IgD-negative memory B cell (primary cell): ENCODE data around the gene CPXM1. TPM values are rescaled to one million over a fixed set of nuclear protein-coding genes. Genes with fewer than 3 reads are reported as not detected.
A peak's percentile ranks its signal among the peaks of the same experiment; 100 is the strongest.

ENCODE experiments used
- H3K27ac Mint-ChIP-seq, 3 donors: one replicate each; pipeline ENCODE4 v1.8.0; 2020 to 2022; ENCODE audit warnings: mild to moderate bottlenecking in 3 of 3, mixed read lengths in 3 of 3, moderate library complexity in 1 of 3
- H3K27me3 Mint-ChIP-seq: one replicate; pipeline ENCODE4 v1.8.0; 2021; ENCODE audit warnings: mixed read lengths
- H3K36me3 Mint-ChIP-seq: one replicate; pipeline ENCODE4 v1.8.0; 2020; ENCODE audit warnings: mild to moderate bottlenecking, mixed read lengths
- H3K4me1 Mint-ChIP-seq, 3 donors: one replicate each; pipeline ENCODE4 v1.8.0; 2020 to 2022; ENCODE audit warnings: mixed read lengths in 3 of 3, mild to moderate bottlenecking in 1 of 3
- H3K4me3 Mint-ChIP-seq, 4 donors: one replicate each; pipeline ENCODE4 v1.8.0; 2020 to 2022; ENCODE audit warnings: mild to moderate bottlenecking in 4 of 4, mixed read lengths in 4 of 4, moderate library complexity in 3 of 4
- H3K9me3 Mint-ChIP-seq, 3 donors: one replicate each; pipeline ENCODE4 v1.8.0; 2020 to 2021; ENCODE audit warnings: mixed read lengths in 3 of 3, mild to moderate bottlenecking in 1 of 3
- polyA plus RNA-seq: library from polyadenylated mRNA; unstranded; fragments of 300-500 nt; fragmentation: Illumina TruSeq; gene quantifications from one replicate; pipeline ENCODE4 v1.2.3, GENCODE V29; 2021

CPXM1 gene
- polyA plus RNA-seq, result 1.1 TPM

DNA sequence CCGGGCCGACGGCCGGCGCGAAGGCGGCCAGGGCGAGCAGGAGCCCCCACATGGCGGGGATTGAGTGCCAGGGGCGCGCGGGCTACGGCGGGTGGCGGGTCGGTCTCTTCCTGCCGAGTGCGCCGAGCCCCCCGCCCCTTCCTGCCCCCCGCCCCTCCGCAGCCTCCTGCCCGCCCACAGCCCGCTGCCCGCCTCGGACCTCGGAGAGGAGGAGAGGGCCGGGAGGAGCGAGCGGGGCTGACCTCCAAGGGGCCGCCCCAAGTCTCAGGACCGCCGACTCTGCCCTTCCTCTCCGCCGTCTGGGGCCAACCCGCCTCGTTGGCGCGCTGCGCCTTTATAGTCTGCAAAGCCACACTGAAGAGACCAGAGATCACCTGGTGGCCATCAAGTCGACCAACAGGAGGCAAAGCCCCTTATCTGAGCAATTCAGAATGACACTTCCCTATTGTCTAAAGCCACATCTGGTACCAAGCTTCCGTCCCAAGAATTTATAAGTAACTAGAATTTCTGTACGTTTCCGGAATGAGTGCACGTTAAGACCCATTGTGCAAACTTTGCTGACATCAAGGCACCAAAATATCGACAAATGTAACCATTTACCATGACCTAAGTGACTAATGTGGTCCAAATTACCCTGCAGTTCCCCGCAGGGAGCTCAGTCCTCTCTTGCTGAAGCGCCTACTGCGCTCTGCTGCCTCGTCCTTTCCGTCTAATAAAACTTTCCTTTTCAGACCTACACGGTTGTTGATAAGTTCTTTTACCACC is at the start of gene CPXM1:
Gene CPXM1 (minus strand): TSS at position 107 of the 765 bp plus-strand sequence. CDS start 55 bp downstream, at position 52.
- peaks cover 48% of the 10 kb centered on the region for H3K27me3 Mint-ChIP-seq

DNA sequence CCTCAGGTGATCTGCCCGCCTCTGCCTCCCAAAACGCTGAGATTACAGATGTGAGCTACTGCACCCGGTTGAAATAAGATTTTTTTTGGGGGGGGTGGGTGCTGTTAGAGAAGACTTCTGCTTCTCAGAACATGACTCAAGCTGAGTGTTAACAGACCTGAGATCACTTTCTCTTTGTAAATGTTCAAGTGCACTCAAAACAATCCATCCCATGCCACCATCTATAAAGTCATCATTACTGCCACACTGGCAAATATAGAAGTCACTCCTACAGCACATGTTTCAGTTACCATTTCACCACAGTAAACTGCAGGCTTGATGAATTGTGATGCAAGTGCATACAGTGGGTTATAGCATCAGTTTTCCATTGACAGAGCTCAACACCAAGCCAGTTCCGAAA is 49.1 kb upstream of the CPXM1 start:
- Mint-ChIP-seq H3K36me3 (peaks cover 4% of the 10 kb centered on the region), H3K4me3 (no peak overlapping the region), H3K9me3 (no peaks in the 10 kb centered on the region), H3K27ac (no peak overlapping the region), H3K4me1 (peaks cover 0 to 19% (median 2%) of the 10 kb centered on the region in 3 donors), H3K27me3 (no peaks in the 10 kb centered on the region)

More for the DNA sequence above, at the start of gene CPXM1:
- Mint-ChIP-seq H3K4me1 (peaks cover 12 to 20% (median 18%) of the 10 kb centered on the region in 3 donors), H3K36me3 (no peaks in the 10 kb centered on the region), H3K27ac (no peak within 1 kb of the TSS), H3K9me3 (no peaks in the 10 kb centered on the region), H3K4me3 (peak within 1 kb of the TSS; percentile 77 to 91 (median 86))

DNA sequence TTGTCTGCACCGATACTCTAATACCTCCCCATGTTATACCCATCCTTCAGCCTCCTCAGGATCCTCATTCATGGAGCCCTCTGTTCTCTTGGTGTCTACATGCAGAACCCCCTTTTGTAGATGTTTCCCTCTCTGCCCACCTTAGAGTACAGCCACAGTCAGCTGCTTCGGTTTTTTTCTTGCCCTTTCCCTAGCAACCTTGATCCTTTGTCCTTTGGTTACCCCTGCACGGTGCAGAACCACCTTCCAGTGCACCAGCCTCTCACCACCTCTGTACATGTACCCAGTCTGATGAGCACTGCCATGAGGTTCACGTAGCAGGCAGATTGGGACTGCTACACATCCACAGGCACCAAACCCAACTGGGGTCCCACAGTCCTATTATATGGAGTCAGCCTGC is 47.4 kb upstream of the CPXM1 start:
- Mint-ChIP-seq H3K36me3 (peaks cover 6% of the 10 kb centered on the region), H3K27ac (peak overlapping the region in 1 of 3 donors; percentile 46), H3K4me3 (peak overlapping the region in 1 of 4 donors; percentile 63), H3K9me3 (no peaks in the 10 kb centered on the region), H3K4me1 (peaks cover 0 to 18% (median 2%) of the 10 kb centered on the region in 3 donors), H3K27me3 (no peaks in the 10 kb centered on the region)

DNA sequence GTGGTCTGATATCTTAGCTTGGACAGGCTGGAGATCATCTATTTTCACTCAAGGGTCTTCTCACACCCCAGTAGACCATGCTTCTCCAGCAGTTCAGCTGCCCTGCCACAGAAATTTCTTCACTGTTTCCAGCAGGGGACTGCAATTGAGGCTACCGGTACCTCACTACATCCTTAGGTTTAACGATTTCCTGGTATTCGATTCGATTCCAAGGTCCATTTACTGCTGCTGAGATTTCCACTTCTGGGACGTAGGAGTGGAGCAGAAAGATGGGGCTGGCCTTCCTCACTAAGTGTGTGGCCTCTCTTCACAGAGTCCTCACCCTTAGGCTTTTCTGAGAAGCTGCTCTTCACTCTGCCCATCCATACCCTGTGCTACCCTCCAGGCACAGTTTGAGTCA is 46.3 kb upstream of the CPXM1 start:
- H3K4me3 Mint-ChIP-seq, result no peak overlapping the region
- H3K36me3 Mint-ChIP-seq, result peaks cover 6% of the 10 kb centered on the region
- no peaks in the 10 kb centered on the region for H3K9me3 Mint-ChIP-seq
- H3K4me1 Mint-ChIP-seq, result peaks cover 0 to 9% (median 0%) of the 10 kb centered on the region in 3 donors
- no peaks in the 10 kb centered on the region for H3K27me3 Mint-ChIP-seq
- no peak overlapping the region for H3K27ac Mint-ChIP-seq

DNA sequence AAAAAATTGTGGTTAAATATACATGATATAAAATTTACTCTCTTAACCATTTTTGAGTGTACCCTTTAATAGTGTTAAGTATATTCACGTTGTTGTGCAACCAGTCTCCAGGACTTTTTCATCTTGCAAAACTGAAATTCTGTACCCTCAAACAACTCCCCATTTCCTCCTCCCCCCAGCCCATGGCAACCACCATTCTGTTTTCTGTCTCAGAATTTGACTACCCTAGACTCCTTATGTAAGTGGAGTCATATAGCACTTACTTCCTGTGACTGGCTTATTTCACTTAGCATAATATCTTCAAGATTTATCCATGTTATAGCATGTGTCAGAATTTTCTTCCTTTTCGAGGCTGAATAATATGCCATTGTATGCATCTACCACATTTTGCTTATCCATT is 45.2 kb upstream of the CPXM1 start:
- H3K36me3 Mint-ChIP-seq, result peaks cover 6% of the 10 kb centered on the region
- peaks cover 0 to 13% (median 5%) of the 10 kb centered on the region in 3 donors for H3K4me1 Mint-ChIP-seq
- no peaks in the 10 kb centered on the region for H3K27me3 Mint-ChIP-seq
- H3K27ac Mint-ChIP-seq, result no peak overlapping the region
- H3K4me3 Mint-ChIP-seq, result peak overlapping the region in 1 of 4 donors; percentile 27
- H3K9me3 Mint-ChIP-seq, result no peaks in the 10 kb centered on the region

DNA sequence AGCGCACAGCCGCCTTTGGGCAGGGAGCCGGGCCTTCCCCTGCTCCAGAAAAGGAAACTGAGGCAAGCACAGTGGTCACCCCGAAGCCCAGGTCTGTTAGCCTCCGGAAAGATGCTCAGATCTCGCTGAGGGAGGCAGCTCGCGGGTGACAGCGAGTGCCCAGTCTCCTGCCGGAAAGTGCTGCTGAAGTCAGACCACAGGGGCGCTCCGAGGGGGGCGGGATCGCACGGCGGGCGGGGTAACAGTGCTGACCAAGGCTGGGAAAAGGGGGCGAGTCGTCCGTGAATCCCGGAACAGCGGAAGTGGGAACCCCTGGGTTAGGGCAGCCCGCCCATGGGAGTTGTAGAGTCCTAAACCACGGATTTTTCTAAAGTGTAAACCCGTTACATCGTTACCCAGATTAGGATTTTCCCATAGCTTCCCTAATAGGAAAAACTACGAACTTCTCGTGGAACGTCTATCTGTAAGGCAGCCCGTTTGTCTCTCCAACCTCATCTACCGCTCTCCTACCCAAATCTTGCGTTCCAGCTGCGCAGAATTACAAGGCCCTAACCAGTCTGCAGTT is 40.6 kb upstream of the CPXM1 start:
- H3K4me3 Mint-ChIP-seq, result peak overlapping the region; percentile 85 to 98 (median 94)
- peaks cover 6 to 27% (median 10%) of the 10 kb centered on the region in 3 donors for H3K4me1 Mint-ChIP-seq
- H3K9me3 Mint-ChIP-seq, result no peaks in the 10 kb centered on the region
- peak overlapping the region in 2 of 3 donors; percentile 83 to 87 for H3K27ac Mint-ChIP-seq
- peaks cover 2% of the 10 kb centered on the region for H3K36me3 Mint-ChIP-seq
- no peaks in the 10 kb centered on the region for H3K27me3 Mint-ChIP-seq

DNA sequence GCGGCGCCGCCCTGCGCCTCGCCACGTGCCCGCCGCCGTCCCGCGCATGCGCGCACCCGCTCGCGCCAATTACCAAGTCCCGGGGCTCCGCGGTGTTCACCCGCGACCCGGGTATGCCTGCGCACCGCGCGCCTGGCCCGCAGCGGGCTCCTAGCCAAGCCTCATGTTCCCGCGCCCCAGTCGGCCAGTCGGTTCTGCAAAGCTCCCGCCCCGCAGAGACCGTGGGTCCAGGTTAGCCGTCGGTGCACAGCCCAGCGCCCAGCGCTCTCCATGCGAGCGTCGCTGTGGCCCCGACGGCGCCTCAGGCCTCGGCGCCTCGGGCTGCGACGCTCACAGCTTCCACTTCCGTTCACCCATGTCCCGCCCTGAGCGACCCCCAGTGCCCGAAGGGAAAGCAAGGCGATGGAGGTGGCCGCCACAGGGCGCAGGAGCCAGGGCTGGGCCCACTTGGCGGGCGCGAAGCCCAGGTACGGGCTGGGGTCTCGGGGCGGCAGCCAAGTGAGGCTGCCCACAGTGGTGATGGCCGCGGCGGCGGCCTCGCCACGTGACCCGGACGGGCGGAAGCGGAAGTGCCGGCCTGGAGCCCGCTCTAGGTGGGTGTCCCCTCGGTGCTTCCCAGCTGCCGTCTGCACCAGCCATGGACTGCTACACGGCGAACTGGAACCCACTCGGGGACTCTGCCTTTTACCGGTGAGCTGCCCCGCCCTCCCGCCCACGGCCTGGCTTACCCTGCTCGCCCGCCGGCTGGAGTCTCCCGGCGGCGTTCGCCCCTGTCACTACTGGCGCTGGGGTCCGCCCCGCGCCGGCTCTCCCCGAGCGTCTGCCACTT is 39.9 kb upstream of the CPXM1 start, which contains the start of the genes PCED1A and VPS16:
Gene PCED1A (minus strand): TSS at position 518 of the 829 bp plus-strand sequence. CDS start 743 bp downstream, outside the sequence.
Gene VPS16 (plus strand): TSS at position 608 of the 829 bp plus-strand sequence. CDS start 30 bp downstream, at position 638.
- Mint-ChIP-seq H3K4me3 (peak within 1 kb of the TSS; percentile 85 to 98 (median 94)), H3K9me3 (no peaks in the 10 kb centered on the region), H3K27me3 (no peaks in the 10 kb centered on the region), H3K36me3 (peaks cover 2% of the 10 kb centered on the region), H3K27ac (peak within 1 kb of the TSS in 2 of 3 donors; percentile 87 to 88), H3K4me1 (peaks cover 6 to 27% (median 10%) of the 10 kb centered on the region in 3 donors)

DNA sequence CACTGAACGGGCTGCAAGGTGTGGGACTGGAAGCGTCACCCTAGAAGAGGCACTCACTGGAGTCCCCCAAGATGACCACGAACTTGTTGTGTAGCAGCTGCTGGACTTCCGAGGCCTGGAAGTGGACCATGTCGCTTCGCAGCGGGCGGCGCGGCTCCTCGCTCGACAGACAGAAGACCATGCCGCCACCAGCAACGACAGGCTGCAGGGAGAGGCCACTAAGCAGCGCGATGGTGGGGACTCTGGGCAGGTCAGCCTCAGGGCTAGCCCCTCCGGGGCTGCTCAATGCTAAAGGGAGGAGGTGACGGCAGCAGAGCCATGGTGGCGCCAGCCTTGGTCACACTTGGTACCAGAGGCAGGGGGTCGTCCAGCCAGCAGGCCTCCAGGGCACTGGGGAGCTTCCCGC is 39.3 kb upstream of the CPXM1 start:
- Mint-ChIP-seq H3K27ac (peak overlapping the region in 1 of 3 donors; percentile 88), H3K4me1 (peaks cover 6 to 22% (median 10%) of the 10 kb centered on the region in 3 donors)

DNA sequence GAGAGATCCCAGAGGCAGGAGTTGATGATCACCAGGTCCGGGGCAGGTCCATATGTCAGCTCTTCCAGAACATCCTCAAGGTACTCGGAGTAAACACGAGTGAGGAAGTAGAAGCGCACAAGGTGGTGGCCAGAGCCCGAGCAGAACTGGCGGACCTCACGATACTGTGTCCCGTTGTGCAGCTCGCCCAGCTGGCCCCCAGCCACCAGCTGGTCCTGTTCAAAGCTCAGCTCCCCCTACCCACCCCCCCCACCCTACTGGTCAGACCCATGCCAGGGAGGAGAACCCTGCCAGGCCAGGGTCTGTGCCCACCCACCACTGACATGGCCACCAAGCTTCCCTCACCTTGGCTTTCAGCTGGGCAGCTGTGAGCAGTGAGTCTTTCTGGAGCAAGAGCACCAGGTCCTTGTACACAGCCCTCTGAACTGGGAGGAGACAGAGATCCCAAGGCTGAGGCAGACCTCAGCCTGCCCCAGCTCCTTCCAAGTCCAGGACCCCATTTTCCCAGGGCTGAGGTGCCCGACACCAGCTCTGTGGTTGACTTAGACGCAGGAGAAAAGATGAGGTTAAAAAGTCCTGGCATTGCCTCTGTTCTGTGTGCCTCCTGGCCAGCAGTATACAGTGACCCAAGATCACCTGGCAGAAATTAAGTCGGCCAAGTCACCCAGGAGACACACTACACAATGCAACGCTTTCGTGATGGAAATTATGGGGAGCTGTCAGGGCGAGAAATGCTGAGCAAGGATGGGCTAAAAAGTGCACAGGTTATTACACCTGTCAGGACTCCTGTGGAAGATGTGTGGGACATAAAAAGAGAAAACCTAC is 38.6 kb upstream of the CPXM1 start:
- Mint-ChIP-seq H3K27me3 (no peaks in the 10 kb centered on the region), H3K9me3 (no peaks in the 10 kb centered on the region), H3K36me3 (no peaks in the 10 kb centered on the region), H3K4me3 (peak overlapping the region; percentile 85 to 98 (median 88)), H3K4me1 (peaks cover 6 to 18% (median 10%) of the 10 kb centered on the region in 3 donors), H3K27ac (peak overlapping the region in 2 of 3 donors; percentile 74 to 88)

More for the DNA sequence above, 39.3 kb upstream of the CPXM1 start:
- Mint-ChIP-seq H3K27me3 (no peaks in the 10 kb centered on the region), H3K36me3 (peaks cover 2% of the 10 kb centered on the region), H3K9me3 (no peaks in the 10 kb centered on the region), H3K4me3 (peak overlapping the region; percentile 85 to 98 (median 88))

DNA sequence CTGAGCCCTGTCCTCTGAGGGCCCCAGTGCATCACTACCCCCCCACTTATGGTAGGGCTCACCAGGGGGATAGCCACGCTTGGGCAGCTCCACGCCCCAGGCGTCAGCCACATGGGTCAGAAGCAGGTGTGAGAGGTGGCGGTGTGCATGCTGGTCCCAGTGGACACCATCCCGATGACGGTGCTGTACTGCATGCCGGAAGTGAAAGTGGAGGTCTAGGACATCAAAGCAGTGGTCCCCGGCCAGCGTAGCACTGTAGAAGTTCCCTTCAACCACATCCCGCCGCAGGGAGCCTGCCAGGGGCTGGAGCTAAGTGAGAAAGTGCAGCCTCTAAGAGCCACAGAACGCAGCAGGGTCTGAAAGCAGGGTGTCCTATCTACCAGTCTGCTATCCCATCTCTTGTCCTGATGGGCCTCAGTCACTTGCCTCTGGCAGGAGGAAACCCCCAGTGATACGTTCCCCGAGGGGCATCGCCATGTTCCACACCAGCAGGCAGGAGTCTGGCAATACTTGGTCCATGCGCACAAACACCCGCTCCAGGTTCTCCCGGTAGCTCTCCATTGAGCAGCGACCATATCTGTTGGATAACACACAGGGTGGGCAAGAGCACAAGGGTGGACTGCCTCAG is 37.9 kb upstream of the CPXM1 start:
- Mint-ChIP-seq H3K4me1 (peaks cover 6 to 18% (median 10%) of the 10 kb centered on the region in 3 donors), H3K9me3 (no peaks in the 10 kb centered on the region), H3K36me3 (no peaks in the 10 kb centered on the region), H3K27me3 (no peaks in the 10 kb centered on the region), H3K27ac (peak overlapping the region in 2 of 3 donors; percentile 74 to 75), H3K4me3 (peak overlapping the region; percentile 27 to 79 (median 62))

DNA sequence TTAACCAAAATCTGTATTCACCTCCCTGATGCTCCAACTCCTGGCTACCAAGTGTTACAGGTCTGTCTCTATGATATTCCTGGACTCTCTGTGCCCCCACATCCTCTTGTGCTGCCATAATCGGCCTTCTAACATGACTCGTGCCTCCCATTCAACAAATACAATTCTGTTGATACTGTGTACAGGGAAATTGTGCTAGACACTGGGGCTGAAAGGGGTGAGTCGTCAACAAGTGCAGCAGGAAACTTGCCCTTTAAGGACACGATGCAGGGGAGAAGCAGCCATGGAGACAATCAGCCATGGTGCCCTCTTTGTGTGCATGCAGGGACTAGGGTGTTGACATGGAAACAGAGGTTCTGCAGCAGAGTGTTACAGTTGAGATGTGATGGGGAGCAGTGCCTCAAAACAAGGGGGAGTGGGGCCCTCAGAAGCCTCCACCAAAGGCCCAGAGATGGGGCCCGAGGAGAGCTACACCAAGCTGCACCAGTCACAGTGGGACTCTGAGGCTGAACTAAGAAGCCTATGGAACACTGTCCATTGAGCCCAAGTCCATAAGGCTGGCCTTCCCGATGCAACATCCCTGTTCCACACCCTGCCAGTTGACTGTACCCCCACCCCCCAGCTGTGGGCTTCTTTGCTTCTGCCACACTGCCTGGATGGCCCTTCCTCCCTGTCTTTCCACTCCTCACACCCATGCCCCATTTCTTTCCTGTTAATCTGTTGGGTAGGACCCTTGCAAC is 37.0 kb upstream of the CPXM1 start:
- no peaks in the 10 kb centered on the region for H3K9me3 Mint-ChIP-seq
- peak overlapping the region in 2 of 4 donors; percentile 39 to 79 for H3K4me3 Mint-ChIP-seq
- H3K27me3 Mint-ChIP-seq, result no peaks in the 10 kb centered on the region
- no peaks in the 10 kb centered on the region for H3K36me3 Mint-ChIP-seq
- H3K4me1 Mint-ChIP-seq, result peaks cover 6 to 18% (median 10%) of the 10 kb centered on the region in 3 donors
- H3K27ac Mint-ChIP-seq, result peak overlapping the region in 2 of 3 donors; percentile 64 to 75

DNA sequence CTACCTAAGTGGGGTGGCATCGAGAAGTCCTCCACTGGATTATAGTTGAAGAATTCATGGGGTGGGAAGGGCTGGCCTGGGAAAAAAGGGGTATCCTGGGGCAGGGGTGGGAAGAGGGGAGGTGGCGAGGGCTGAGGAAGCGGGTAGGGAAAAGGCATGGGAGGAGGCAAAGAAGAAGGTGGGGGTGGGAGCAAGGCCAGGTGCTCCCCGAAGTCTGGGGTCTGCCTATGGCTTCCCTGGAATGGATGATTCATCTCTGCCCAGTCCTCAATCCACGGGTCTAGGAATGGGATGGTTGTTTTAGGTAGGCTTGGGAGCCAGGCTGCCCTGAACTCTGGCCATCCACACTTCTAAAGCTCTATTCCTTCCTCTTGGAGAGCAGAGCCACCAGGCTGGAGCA is 35.6 kb upstream of the CPXM1 start:
- no peaks in the 10 kb centered on the region for H3K9me3 Mint-ChIP-seq
- no peaks in the 10 kb centered on the region for H3K27me3 Mint-ChIP-seq
- peaks cover 6 to 15% (median 6%) of the 10 kb centered on the region in 3 donors for H3K4me1 Mint-ChIP-seq
- no peaks in the 10 kb centered on the region for H3K36me3 Mint-ChIP-seq
- H3K4me3 Mint-ChIP-seq, result peak overlapping the region in 1 of 4 donors; percentile 30
- H3K27ac Mint-ChIP-seq, result peak overlapping the region in 1 of 3 donors; percentile 28

DNA sequence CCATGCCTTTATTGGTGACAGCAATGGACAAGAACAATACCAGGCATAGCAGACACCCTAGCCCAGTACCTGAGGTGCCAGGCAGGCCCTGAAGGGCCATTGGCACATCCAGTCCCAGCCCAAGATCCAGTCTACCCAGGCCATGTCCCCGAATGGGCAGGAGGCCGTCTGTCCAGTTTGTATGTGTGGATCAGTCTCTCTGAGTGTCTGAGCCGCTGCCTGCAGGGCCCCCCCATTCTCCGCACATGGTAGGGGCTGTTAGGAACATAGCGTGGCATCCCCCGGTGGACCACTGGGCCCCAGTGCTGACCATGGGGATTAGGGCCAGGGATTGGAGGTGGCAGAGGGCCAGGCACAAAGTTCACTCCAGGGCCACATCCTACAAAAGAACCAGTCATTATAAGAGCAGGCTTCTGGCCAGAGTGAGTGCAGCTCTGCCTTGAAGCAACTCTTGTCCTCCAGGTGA is 34.9 kb upstream of the CPXM1 start:
- no peaks in the 10 kb centered on the region for H3K9me3 Mint-ChIP-seq
- H3K4me3 Mint-ChIP-seq, result peak overlapping the region in 2 of 4 donors; percentile 9 to 41
- no peaks in the 10 kb centered on the region for H3K27me3 Mint-ChIP-seq
- H3K27ac Mint-ChIP-seq, result no peak overlapping the region
- H3K4me1 Mint-ChIP-seq, result peaks cover 6 to 15% (median 6%) of the 10 kb centered on the region in 3 donors
- H3K36me3 Mint-ChIP-seq, result no peaks in the 10 kb centered on the region
